ENCODE data around the gene ZNG1C.
"Not testable (repeated sequence)": the region's sequence is repeated elsewhere in the genome, so short reads cannot be mapped to it uniquely, and the experiment has no call there.

Gene ZNG1C

GRCh38 chr9:68241683-68242082, at the start of gene ZNG1C:
Gene ZNG1C, plus strand, starts transcription at chr9:68241983. Its CDS starts 49 bp downstream, at chr9:68242032.
- not testable (repeated sequence) for H3K27ac ChIP-seq, H3K4me3 ChIP-seq

- H3K4me3 ChIP-seq, H3K27ac ChIP-seq: not testable (repeated sequence)
These were observed 654 bp downstream of the ZNG1C start for GRCh38 chr9:68242437-68242836.

- not testable (repeated sequence) for H3K27ac ChIP-seq, H3K4me3 ChIP-seq
These were observed 39.3 kb downstream of the ZNG1C start for GRCh38 chr9:68281041-68281440.

DNA sequence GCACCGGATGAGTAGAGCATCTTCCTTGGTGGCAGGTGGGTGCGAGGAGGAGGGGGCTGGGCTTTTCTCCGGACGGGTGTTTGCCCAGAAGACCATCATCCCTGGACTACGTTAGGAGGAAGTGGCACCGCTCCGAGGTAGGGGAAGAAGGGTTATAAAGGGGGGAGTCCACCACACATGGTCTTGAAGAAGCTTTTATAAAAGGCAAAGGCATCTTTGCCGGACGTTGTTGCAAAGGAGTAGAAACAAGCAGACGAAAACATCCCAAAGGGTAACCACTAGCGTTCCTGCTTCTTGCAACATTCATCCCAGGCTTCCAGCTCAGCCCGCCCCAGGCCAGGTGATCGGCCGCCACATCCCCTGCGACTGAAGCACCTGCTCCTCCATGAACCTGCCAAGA, 60.8 kb downstream of the ZNG1C start, which contains the start of gene FOXD4L3:
Gene FOXD4L3, plus strand, starts transcription at position 301 of the 400 bp plus-strand sequence. Its CDS starts 85 bp downstream, at position 386.
- H3K27ac ChIP-seq = not testable (repeated sequence)

GRCh38 chr9:68303771-68304170, 62.0 kb downstream of the ZNG1C start:
- H3K27ac ChIP-seq, H3K4me3 ChIP-seq: not testable (repeated sequence)

More for the DNA sequence above, 60.8 kb downstream of the ZNG1C start, which contains the start of gene FOXD4L3:
- not testable (repeated sequence) for H3K4me3 ChIP-seq

GRCh38 chr9:68304212-68304611, 62.4 kb downstream of the ZNG1C start:
- H3K27ac ChIP-seq, H3K4me3 ChIP-seq: not testable (repeated sequence)

DNA sequence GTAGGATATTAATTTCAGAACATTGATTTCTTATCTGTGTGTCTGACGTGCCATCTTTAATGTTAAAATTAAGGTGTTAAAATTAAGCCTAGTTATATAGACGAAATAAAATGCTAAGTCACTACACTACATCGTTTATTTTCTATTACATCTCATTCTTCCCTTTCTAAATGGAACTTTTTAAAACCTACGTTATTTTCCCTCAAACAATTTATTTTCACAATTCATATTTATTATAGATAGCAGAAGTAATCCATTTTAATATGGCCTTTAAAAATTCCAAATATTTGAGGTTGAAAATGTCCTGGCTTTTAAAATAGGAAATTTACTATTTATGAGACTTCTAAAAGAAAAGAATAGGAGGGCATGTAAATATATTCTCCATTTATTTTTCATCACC, 63.0 kb downstream of the ZNG1C start:
- not testable (repeated sequence) for H3K4me3 ChIP-seq, H3K27ac ChIP-seq

DNA sequence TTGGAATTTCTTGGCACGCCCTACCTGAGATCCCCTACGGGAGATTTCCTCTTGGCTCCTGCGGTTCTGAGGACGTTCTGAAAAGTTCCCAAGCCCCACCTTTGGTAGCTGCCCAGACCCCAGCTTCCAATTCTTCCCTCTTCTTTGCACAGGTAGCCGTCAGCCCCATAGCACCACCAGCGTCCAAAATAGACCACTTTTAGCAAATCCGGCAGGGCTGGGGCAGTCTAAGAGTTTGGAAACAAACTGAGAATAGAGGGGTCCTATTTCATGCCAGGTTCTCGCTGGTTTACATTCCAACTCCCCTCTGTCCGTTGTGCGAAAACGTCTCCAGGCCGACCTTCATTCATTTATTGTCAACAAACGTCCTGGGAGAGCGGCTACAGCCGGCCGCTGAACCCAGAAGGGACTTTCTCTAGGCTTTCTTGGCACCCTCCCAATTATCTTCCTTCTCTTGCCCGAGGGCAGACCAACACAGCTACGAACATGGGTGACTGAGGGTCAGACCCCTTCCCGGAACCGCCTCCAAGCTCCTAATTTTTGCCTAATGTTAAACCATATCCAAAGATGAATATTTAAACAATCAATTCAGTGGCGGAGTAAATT, 64.0 kb downstream of the ZNG1C start:
- not testable (repeated sequence) for H3K27ac ChIP-seq

DNA sequence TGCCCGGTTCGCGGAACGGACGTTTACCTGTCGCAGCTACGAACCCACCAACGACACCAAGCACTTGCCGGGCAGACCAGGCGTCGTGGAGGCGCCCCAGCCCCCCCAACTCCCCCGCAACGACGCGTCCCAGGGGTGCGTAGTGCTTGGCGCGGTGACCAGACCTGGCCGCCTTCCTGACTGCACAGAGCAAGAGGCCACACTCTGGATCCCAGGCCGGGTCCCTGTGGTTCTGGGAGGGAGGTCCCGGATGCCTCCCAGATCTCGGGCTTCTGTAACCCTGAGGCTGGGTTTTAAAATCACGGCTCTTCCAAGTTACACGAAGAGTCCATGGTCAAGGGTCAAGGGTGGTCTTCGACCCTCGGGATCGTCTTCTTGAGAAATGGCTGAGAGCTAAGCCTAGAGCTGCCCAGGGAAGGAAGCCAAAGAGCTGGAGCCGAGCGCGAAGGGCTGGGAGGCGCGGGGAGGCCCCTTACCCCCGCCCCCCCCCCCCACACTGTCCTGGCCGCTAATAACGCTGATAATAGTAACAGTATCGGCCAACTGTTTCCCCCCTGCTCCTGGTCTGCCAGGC, 64.7 kb downstream of the ZNG1C start:
- not testable (repeated sequence) for H3K4me3 ChIP-seq, H3K27ac ChIP-seq

More for the DNA sequence above, 64.0 kb downstream of the ZNG1C start:
- H3K4me3 ChIP-seq = not testable (repeated sequence)

DNA sequence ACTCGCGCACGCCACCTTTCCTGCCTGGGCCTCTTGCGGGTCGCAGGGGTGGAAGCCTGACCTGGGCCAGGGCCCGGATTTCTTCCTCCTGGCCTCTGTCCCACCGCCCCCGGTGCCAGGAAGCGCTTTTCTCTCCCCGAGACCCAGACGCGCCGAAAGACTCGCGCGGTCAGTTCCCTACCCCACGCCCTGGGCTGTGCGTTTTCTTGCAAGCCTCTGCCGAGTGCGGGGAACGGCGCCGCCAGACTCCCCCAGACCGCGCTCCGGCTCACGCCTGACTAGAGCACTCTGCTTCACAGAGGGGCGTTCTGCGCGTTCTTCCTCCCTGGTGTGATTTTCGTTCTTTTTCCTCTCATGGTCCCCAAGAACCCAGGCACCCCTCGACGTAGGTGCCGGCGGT, 65.3 kb downstream of the ZNG1C start:
- not testable (repeated sequence) for H3K27ac ChIP-seq, H3K4me3 ChIP-seq

- H3K4me3 ChIP-seq, H3K27ac ChIP-seq: not testable (repeated sequence)
These were observed 65.9 kb downstream of the ZNG1C start for GRCh38 chr9:68307654-68308053.

DNA sequence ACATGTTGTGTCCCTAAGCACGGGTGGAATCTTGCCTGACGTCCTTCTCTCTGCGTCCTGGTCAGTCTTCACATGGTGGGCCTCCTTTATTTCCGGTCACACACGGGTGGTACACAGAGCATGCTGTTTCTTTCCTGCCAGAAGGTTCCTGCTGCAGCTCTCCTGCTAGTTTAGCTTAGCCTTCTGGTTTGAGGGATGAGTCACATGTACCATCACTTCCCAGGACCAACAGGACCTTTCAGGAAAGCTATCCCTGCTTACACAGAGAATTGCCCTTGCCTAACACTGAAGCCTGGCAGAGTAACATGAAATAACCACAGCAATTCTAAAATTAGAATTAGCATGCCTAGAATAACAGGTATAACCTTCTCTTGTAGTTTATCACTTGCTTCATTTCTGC, 69.4 kb downstream of the ZNG1C start:
- H3K4me3 ChIP-seq, H3K27ac ChIP-seq: not testable (repeated sequence)

DNA sequence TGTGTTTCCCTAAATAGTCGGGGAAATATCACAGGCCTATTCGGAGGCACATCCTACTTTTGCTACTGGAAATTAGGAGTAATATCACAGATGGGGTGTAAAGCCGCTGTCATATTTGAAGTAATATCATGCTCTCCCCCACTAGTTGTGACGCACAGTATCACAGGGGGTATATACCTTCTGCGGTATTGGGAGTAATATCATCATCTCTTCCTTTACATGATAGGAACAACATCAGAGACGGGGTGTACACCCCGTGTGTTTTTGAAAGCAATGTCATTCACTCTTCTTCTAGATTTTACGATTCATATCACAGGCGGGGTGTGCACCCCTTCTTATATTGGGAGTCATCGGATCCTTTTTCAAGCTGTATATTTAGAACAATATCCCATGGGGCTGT, 76.4 kb downstream of the ZNG1C start:
- not testable (repeated sequence) for H3K4me3 ChIP-seq, H3K27ac ChIP-seq

DNA sequence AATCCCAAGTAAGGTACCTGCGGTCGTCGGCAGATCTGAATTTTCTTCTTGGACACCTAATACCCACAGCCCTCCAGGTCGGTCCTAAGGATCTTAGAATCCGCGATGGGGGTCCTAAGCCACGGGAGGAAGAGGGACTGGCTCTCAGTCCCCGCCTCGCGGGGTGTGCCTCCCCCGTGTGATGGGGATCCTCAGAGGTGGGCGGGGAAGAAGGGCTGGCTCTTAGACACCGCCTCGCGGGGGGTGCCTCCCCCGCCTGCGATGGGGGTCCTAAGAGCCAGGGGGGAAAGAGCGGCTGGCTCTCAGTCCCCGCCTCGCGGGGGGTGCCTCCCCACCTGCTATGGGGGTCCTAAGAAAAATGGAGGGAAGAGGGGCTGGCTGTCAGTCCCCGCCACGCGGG, 82.0 kb downstream of the ZNG1C start:
- not testable (repeated sequence) for H3K4me3 ChIP-seq, H3K27ac ChIP-seq

- not testable (repeated sequence) for H3K27ac ChIP-seq, H3K4me3 ChIP-seq
These were observed 82.7 kb downstream of the ZNG1C start for GRCh38 chr9:68324518-68324917.

DNA sequence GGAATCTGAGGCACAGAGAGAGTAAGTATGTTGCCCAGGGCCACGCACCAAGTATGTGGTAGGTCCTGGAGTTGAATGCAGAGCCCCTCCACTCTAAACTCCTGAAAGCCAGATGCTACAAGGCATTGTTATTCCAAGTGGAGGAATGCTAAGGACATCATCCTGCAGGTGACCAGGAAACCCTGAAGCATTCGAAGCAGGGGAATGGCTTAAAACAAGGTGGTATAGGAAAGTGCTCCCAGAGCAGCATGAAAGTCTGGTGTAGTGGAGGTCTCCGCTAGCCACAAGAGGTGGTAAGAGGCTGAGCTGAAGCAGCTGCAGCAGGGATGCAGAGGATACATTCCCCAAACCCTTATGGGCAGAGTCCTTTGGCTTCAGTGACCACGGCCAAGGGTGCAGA, 87.3 kb downstream of the ZNG1C start:
- not testable (repeated sequence) for H3K27ac ChIP-seq

GRCh38 chr9:68330531-68331173, 88.9 kb downstream of the ZNG1C start:
- H3K27ac ChIP-seq, H3K4me3 ChIP-seq: not testable (repeated sequence)

More for the DNA sequence above, 87.3 kb downstream of the ZNG1C start:
- H3K4me3 ChIP-seq = not testable (repeated sequence)

GRCh38 chr9:68332122-68332521, 90.3 kb downstream of the ZNG1C start:
- H3K27ac ChIP-seq, H3K4me3 ChIP-seq: not testable (repeated sequence)

DNA sequence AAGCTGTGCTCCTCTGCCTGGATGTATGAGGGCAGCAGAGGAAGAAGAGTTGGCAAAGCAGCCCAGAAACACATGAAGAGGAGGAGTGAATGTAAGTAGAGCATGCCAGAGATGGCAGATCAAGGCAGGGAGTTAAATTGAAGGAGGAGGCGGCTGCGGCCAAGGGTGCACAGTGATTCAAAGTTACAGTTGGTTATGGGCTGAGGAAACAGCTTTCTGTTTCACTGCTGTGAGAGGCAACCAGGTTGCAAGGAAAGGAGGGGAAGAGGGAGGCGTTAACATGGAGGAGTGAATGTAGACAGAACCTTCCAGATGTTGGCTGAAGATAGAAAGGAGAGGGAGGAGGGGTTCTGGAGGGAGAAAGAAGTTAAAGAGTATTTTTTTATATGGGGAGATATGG, 94.2 kb downstream of the ZNG1C start:
- not testable (repeated sequence) for H3K27ac ChIP-seq, H3K4me3 ChIP-seq

DNA sequence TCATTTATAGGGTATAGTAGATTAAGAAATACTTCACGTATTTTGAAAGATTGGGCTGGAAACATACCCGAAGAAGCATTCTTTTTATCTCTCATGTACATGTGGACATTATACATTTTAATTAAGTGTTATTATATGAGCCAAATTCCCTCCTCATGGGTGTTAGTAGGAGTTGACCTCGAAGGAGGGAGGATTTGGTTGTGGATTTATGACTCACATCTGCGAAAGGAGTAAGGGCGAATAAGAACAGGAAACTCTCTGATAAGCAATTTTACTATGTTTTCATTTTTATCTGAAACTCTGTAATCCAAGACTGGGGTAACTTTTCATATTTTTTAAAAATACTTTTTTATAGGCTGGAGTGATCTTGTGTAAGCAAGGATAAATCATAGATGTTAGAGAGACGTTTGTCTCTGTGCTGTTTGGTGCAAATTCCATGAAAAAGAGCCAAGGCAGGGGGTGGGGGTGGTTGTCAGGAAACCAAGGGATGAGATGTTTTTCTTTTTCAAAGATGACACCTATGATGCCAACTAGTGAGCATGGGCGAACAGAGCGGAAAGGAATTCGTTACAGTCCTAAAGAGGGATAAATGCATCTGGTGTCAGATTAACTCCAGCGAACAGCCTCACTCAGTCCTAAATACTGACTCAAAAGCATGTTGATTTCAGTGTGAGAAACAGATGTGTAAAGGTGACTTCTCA, 95.0 kb downstream of the ZNG1C start:
- not testable (repeated sequence) for H3K27ac ChIP-seq

DNA sequence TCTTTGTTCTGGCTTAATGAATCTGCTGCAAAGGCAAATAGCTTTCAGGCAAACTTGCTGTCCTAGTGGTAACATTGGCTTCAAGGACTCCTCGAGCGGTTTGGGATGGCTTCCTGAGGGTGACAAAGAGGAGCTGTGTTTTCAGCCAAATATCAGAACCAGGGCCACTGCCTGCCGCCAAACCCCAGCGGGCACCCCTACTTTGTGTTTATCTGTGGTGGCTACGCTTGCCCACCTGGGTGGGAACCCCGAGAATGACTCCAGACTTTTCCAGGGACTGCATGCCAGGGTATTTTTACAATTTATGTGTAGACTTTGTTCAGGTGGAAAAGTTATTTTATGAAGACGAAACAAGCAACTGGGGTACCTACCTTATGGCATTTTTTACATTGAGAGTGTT, 96.2 kb downstream of the ZNG1C start:
- H3K4me3 ChIP-seq, H3K27ac ChIP-seq: not testable (repeated sequence)

More for the DNA sequence above, 95.0 kb downstream of the ZNG1C start:
- not testable (repeated sequence) for H3K4me3 ChIP-seq
